ENCODE data around the gene NCK2.

NCK2 gene

GRCh38 chr2:105852066-105852465, 107.4 kb downstream of the NCK2 start:
- TF ChIP-seq, protein P1, sequence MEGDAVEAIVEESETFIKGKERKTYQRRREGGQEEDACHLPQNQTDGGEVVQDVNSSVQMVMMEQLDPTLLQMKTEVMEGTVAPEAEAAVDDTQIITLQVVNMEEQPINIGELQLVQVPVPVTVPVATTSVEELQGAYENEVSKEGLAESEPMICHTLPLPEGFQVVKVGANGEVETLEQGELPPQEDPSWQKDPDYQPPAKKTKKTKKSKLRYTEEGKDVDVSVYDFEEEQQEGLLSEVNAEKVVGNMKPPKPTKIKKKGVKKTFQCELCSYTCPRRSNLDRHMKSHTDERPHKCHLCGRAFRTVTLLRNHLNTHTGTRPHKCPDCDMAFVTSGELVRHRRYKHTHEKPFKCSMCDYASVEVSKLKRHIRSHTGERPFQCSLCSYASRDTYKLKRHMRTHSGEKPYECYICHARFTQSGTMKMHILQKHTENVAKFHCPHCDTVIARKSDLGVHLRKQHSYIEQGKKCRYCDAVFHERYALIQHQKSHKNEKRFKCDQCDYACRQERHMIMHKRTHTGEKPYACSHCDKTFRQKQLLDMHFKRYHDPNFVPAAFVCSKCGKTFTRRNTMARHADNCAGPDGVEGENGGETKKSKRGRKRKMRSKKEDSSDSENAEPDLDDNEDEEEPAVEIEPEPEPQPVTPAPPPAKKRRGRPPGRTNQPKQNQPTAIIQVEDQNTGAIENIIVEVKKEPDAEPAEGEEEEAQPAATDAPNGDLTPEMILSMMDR (IDR thresholded peaks at IDR 0.05; ENCODE audit: low read depth, low read length), result no peak
- DNase-seq (ENCODE audit: extremely low read depth, low read depth), result no peak

DNA sequence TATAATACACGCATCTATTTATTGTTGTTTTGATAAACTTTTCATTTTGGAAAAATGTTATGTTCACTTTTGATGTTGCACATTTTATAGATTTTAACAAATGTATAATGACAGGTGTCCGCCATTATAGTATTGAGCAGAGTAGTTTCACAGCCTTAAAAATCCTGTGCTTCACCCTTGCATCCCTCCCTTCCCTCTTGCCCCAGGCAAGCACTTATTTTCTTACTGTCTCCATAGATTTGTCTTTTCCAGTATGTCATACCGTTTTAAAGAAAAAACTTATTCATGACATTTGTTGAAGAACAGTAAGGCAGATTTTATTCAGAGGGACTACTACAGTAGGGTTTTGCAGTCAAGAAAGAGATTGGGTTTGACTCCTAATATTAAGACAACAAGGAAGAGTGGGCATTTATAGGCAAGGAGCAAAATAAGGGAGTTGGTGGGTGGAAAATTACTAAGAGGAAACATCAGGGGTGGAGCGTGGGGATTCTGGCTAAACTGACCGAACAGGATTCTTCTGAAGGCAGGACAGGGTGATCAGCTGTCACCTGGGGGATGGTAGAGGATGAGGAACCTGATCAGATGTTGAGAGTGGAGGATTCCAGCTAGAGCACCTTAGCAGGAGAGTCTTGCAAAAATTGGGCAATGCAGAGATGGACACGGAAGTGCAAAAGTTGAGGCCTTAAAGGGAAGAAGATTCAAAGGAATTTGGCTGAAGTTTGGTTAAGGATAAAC, 108.8 kb downstream of the NCK2 start:
- no peak for DNase-seq (ENCODE audit: extremely low read depth, low read depth)

DNA sequence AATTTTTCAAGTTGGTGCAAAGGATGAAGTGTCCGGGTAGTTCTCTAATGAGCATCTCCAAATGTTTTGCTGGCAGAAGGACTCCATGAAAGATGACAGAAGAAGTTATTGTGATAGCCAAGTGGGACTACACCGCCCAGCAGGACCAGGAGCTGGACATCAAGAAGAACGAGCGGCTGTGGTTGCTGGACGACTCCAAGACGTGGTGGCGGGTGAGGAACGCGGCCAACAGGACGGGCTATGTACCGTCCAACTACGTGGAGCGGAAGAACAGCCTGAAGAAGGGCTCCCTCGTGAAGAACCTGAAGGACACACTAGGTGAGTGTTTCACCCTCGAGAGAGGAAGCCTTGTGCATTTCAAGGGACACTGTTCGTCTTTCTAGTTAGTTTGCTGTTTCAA, 110.3 kb downstream of the NCK2 start:
- no peak for DNase-seq (ENCODE audit: extremely low read depth, low read depth)
- TF ChIP-seq, protein P1 (IDR thresholded peaks at IDR 0.05; ENCODE audit: low read depth, low read length), result no peak

More for the DNA sequence above, 108.8 kb downstream of the NCK2 start:
- TF ChIP-seq, protein P1 (IDR thresholded peaks at IDR 0.05; ENCODE audit: low read depth, low read length), result no peak

- TF ChIP-seq, protein P1 (IDR thresholded peaks at IDR 0.05; ENCODE audit: low read depth, low read length), result no peak
- no peak for DNase-seq (ENCODE audit: extremely low read depth, low read depth)
These were observed 111.9 kb downstream of the NCK2 start for GRCh38 chr2:105856581-105856980.

DNA sequence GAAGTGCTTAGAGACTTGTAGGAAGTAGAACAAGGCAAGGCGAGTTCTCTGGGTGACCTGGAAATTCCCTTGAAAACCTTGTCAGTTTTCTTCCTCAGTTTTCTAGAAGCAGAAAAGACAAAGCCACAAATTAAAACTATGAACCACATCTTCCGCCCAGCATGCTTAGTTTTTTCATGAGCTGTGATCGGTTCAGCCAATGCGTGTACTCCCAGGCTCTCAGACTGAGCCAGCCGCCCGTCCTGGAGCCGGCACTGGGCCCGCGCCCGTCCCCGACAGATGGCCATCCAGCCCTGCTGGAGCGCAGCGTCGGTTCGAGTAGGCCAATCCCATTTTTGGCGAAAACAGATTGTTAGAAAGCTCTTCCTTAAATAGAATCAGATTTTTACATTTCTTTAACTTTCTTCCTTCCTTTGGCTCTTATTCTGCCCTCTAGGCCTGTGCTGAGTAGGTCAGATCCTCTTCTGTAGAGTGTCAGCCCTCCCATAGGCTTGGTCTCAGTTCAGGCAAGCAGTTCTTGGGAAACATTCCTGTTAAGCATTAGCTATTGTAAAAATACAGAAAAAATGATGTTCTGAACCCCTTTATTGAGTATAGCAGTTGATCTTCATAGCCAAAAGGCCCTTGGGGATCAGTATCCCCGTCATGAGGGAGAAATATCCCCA, 112.5 kb downstream of the NCK2 start:
- TF ChIP-seq, protein P1 (IDR thresholded peaks at IDR 0.05; ENCODE audit: low read depth, low read length), result no peak

GRCh38 chr2:105858868-105859693, 114.4 kb downstream of the NCK2 start:
- DNase-seq (ENCODE audit: extremely low read depth, low read depth), result no peak
- TF ChIP-seq, protein P1 (IDR thresholded peaks at IDR 0.05; ENCODE audit: low read depth, low read length), result no peak

More for the DNA sequence above, 112.5 kb downstream of the NCK2 start:
- no peak for DNase-seq (ENCODE audit: extremely low read depth, low read depth)

- TF ChIP-seq, protein P1 (IDR thresholded peaks at IDR 0.05; ENCODE audit: low read depth, low read length), result no peak
- DNase-seq (ENCODE audit: extremely low read depth, low read depth), result no peak
These were observed 114.9 kb downstream of the NCK2 start for GRCh38 chr2:105859694-105859951.

Data from AG09319 (cell line).